Stimulated activated CD8-positive, alpha-beta memory T cell treated with anti-CD3 and anti-CD28 coated beads, Interleukin-15, amount 100 ng/mL, for 24 hours (primary cell): ENCODE data around the gene RUSC2.
"Not testable (repeated sequence)": the region's sequence is repeated elsewhere in the genome, so short reads cannot be mapped to it uniquely, and the experiment has no call there.

Source experiments
- DNase-seq: peaks from one replicate; pipeline ENCODE4 v3.0.0-alpha.2; 2020; ENCODE audit warnings: low read depth

The RUSC2 gene

GRCh38 chr9:35490910-35491465 is 1.1 kb downstream of the RUSC2 start:
- DNase-seq: no peak

- not testable (repeated sequence) for DNase-seq
Observed at GRCh38 chr9:35493119-35493518, 3.2 kb downstream of the RUSC2 start.

- no peak for DNase-seq
Observed at GRCh38 chr9:35495984-35496383, 6.1 kb downstream of the RUSC2 start.

GRCh38 chr9:35498245-35498644 is 8.3 kb downstream of the RUSC2 start:
- not testable (repeated sequence) for DNase-seq

GRCh38 chr9:35499029-35499700 is 9.3 kb downstream of the RUSC2 start:
- DNase-seq: no peak

GRCh38 chr9:35499701-35500030 is 9.8 kb downstream of the RUSC2 start:
- no peak for DNase-seq

- no peak for DNase-seq
Observed at GRCh38 chr9:35500130-35500748, 10.3 kb downstream of the RUSC2 start.

- DNase-seq: no peak
Observed at GRCh38 chr9:35501946-35502345, 12.0 kb downstream of the RUSC2 start.

- no peak for DNase-seq
Observed at GRCh38 chr9:35506359-35506758, 16.4 kb downstream of the RUSC2 start.

- DNase-seq: no peak
Observed at GRCh38 chr9:35508069-35508468, 18.2 kb downstream of the RUSC2 start.

- no peak for DNase-seq
Observed at GRCh38 chr9:35510383-35510753, 20.5 kb downstream of the RUSC2 start.

- DNase-seq: no peak
Observed at GRCh38 chr9:35510754-35511428, 21.0 kb downstream of the RUSC2 start.

GRCh38 chr9:35511453-35511852 is 21.5 kb downstream of the RUSC2 start:
- no peak for DNase-seq

GRCh38 chr9:35515766-35516165 is 25.9 kb downstream of the RUSC2 start:
- no peak for DNase-seq

GRCh38 chr9:35516479-35516878 is 26.6 kb downstream of the RUSC2 start:
- DNase-seq: no peak

- DNase-seq: no peak
Observed at GRCh38 chr9:35517131-35517530, 27.2 kb downstream of the RUSC2 start.

- DNase-seq: no peak
Observed at GRCh38 chr9:35517552-35518224, 27.8 kb downstream of the RUSC2 start.

GRCh38 chr9:35518225-35518821 is 28.4 kb downstream of the RUSC2 start:
- no peak for DNase-seq

GRCh38 chr9:35518981-35519679 is 29.2 kb downstream of the RUSC2 start:
- DNase-seq: no peak

GRCh38 chr9:35519692-35520363 is 29.9 kb downstream of the RUSC2 start:
- DNase-seq: no peak

GRCh38 chr9:35520364-35520710 is 30.4 kb downstream of the RUSC2 start:
- DNase-seq: no peak
